Urothelium cell line (cell line): ENCODE data around the gene GRID2.

Experiments
- DNase-seq: peaks from one replicate; pipeline ENCODE4 v3.0.0; 2011; ENCODE audit warnings: low spot score, mixed read lengths
- FAIRE-seq: peaks from 2 replicates; lab custom pipeline; 2011; peaks lifted over from hg19 to GRCh38; lab: Jason Lieb, UNC

The GRID2 gene

DNA sequence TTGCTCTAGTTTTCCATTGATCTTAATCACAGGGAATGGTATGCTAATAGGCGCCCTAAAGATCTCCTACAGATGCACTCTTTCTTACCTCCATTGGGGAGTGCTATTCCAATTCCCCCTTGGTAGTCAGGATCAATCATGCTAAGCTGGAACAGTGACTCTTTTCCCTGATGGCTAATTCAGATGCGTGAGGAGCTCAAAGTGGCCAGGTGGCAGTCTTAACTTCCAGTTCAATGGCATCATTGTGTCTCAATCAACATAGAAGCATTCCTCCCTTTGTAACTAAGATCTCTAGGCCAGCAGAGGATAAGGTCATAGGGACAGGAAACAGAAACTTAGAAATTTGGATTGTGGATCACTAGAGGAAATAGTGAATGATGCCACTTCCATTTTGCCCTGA is 216.8 kb downstream of the GRID2 start:
- DNase-seq = no peak
- no peak for FAIRE-seq

GRCh38 chr4:92521941-92522340 is 218.2 kb downstream of the GRID2 start:
- DNase-seq (no peak), FAIRE-seq (no peak)

DNA sequence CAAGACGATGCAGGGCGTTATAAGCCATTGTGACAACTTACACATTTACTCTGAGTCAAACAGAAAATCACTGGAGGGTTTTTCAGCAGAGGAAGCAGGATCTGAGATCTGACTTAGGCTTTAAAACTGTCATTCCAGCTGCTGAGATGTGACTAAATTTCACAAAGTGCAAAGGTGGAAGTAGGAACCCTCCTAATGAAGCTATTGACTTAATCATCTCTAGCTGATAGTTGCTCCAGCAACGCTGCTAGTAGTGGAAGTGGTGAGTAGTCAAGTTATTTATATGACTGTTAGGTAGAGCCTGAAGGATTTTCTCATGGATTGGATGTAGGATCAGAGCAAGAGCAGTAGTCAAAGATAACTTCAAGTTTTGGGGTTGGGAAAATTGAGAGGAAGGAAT is 218.6 kb downstream of the GRID2 start:
- DNase-seq (no peak), FAIRE-seq (no peak)

GRCh38 chr4:92524131-92524530 is 220.4 kb downstream of the GRID2 start:
- DNase-seq (no peak), FAIRE-seq (no peak)

GRCh38 chr4:92528541-92528940 is 224.8 kb downstream of the GRID2 start:
- FAIRE-seq = no peak
- no peak for DNase-seq

GRCh38 chr4:92529510-92529909 is 225.7 kb downstream of the GRID2 start:
- FAIRE-seq (no peak), DNase-seq (no peak)

- FAIRE-seq = no peak
Measured at GRCh38 chr4:92535599-92535998, 231.8 kb downstream of the GRID2 start.

DNA sequence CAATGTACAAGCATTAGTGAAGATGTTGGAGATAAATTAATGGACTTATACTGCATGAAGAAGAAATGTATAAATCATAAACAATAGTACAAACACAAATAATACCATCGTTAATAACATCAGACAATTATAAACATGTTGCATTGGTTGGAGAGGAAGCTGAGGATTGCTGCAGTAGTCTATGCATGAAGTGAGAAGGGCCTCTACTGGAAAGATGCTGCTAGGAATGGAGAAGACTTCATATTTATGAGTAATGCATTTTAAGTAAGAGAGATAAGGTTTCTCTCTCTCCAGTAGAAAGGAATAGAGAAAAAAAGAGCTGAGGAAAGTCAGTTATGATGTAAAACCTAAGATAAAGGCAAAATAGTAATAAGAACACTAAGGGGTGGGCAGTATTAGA is 247.8 kb downstream of the GRID2 start:
- DNase-seq (no peak), FAIRE-seq (no peak)

More at GRCh38 chr4:92535599-92535998, 231.8 kb downstream of the GRID2 start:
- no peak for DNase-seq

DNA sequence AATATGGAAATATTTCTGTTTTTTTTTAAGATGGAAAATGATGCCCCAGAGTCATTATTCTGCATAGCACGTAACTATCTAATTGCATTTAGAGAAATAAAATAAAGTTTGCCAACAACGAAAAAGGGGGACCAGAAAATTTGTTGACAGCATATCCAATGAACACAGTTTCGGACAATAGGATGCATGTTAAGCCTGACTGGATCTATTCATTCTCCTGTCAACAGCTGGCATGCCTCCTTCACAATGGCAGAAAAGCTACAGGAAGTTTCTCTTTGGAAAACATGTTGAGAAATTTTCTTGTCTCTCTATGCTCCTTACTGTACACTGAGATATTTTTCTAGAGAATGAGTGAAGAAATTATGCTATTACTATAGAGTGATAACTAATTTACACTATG is 262.5 kb downstream of the GRID2 start:
- FAIRE-seq (no peak), DNase-seq (no peak)

- FAIRE-seq (no peak), DNase-seq (no peak)
Measured at GRCh38 chr4:92580816-92581215, 277.1 kb downstream of the GRID2 start.

DNA sequence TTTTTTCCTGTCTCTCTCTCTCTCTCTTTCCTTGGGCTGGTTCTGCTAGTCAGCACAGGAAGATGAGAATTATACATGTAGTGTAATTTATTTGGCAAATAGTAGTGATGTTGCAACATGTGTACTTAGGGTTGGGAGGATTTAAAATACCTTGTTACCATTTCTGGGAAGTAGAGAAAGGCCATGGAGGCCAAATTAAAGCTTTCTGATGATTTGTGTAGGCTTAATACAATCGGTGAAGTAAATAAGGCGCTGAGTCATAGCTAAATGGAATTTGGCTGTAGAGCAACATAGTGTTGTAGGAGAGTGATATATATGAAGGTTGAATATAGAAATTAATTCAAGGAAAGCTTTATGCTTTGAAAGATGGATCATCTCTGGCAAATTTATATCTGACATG is 295.3 kb downstream of the GRID2 start:
- no peak for FAIRE-seq
- DNase-seq = no peak

- DNase-seq (no peak), FAIRE-seq (no peak)
Measured at GRCh38 chr4:92600638-92601037, 296.9 kb downstream of the GRID2 start.

DNA sequence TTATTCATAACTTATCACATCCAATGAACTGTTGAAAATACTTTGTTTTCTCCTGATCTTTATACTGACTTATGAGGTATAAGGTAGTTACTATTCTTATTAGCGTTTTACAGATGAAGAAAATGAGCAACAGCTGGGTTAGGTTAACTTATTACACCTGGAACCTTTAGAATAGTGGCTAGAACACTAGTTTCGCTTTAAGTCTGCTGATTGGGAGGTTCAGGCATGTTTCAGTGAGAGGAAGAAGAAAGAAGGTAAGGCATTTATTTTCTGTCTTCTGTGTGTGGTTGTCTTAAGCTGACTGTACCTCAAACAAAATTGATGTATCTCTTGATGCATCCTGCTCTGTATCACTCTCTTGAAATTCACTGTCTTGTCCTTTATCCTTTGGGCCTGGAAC is 302.5 kb downstream of the GRID2 start:
- no peak for FAIRE-seq

DNA sequence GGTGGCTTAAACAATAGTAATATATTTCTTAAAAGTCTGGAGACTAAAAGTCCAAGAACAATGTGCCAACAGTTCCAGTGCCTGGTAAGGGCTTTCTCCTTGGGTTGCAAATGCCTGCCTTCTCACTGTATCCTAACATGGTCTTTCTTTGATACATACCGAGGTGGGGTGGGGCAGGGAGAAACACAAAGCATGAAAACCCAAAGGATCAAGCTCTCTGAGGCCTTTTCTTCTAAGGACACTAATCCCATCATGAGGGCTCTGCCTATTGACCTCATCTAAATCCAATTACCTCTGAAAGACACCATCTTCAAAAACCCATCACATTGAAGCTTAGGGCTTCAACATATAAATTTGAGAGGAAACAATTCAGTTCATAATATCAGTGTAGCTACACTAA is 311.3 kb downstream of the GRID2 start:
- FAIRE-seq (no peak), DNase-seq (no peak)

More for the DNA sequence above, 302.5 kb downstream of the GRID2 start:
- DNase-seq = no peak

GRCh38 chr4:92618968-92619367 is 315.2 kb downstream of the GRID2 start:
- no peak for FAIRE-seq
- DNase-seq = no peak

- no peak for FAIRE-seq
- DNase-seq = no peak
Measured at GRCh38 chr4:92629302-92629701, 325.5 kb downstream of the GRID2 start.

- FAIRE-seq (no peak), DNase-seq (no peak)
Measured at GRCh38 chr4:92634882-92635281, 331.1 kb downstream of the GRID2 start.

DNA sequence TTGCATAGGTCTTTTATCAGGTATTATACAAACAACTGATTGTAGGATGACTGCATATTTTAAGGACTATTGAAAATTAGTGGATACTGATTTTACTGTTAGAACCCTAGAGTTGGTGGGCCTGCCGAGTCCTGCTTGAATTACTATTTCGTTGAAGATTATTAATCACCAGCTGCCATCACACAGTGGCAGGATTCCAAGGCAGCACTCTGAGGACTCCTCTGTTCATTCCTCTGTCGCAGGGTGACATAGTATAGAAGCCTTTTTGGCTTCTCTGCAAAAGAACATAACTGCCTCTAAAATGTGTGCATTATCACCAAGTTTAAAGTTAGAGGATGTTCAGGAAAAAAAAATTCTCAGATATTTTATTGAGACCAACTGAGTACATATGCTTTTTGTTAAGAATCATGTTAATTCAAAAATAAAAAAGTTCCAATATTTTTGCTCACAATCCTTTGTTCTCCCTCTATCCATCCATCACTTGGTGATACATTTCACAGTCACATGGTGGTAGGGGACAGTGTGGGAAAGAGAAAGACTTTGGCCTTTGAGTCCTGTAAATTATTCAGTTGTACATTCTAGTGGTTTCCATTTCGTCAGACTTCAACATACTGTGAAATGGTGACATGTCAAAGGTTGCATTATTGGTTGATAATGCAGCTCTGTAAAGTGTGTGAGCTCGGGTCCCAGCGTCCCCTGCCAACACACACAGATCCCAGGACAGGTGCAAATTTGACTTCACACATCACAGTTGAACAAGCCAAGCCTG is 332.5 kb downstream of the GRID2 start:
- FAIRE-seq = peak; percentile 32
- DNase-seq = no peak

- FAIRE-seq = no peak
- DNase-seq = no peak
Measured at GRCh38 chr4:92641409-92641808, 337.6 kb downstream of the GRID2 start.

DNA sequence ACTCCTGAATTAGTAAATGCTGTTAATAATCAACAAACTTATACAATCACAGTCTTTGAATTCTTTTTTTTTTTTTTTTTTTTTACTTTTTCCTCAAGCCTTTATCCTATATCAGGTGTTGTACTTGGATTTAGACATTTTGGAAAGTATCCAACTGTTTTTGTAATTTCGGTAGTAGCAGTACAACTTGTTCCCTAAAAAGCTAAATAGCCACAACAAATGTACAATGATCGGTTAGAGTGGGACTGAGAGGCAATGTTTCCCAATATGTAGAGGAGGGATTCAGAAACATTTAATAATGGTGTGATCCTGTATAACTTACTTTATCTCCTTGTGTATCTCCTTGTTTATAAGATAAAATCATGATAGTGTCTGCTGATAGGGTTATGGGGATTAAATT is 343.1 kb downstream of the GRID2 start:
- FAIRE-seq = no peak
- DNase-seq = no peak

GRCh38 chr4:92651536-92651935 is 347.8 kb downstream of the GRID2 start:
- DNase-seq (no peak), FAIRE-seq (no peak)

GRCh38 chr4:92654084-92654483 is 350.3 kb downstream of the GRID2 start:
- no peak for FAIRE-seq
- DNase-seq = no peak

DNA sequence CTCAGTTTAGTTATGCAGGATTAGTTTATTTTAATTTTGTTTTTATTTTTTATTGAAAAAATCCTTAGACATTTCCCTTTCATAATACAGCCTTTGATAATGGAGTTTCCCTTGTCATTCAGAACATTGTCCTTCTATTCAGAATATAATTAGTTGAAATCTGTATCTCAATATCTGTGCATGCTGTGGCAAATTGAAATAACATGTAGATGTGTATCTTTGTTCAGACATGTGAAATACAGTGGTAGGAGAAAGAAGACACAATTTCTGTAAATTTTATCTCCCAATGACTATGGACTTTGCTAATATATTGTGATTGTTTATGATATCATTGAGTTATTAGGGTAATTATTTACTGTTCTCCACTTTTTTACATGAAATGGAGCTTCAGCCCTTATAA is 353.9 kb downstream of the GRID2 start:
- no peak for DNase-seq
- no peak for FAIRE-seq
